Thyroid gland (tissue), 4 donors: ENCODE measurements around the gene PAX3. TPM values are rescaled to one million over a fixed set of nuclear protein-coding genes. Genes with fewer than 3 reads are reported as not detected.

Experiments used
- DNase-seq, 2 donors: peaks; one replicate each; pipeline ENCODE4 v3.0.0-alpha.2; 2019
- H3K27ac ChIP-seq, 3 donors: fragments of 200-600 bp; sonication (generic); 1 replicate in 2 of 3; 2 replicates in 1 of 3; pipeline ENCODE4 v1.5.1; 2016 to 2019; ENCODE audit warnings: mild to moderate bottlenecking in 1 of 3, moderate library complexity in 1 of 3
- H3K27me3 ChIP-seq: fragments of 200-600 bp; sonication (generic); one replicate; pipeline ENCODE4 v1.5.1; 2019
- H3K36me3 ChIP-seq, 2 donors: fragments of 200-600 bp; sonication (generic); one replicate each; pipeline ENCODE4 v1.5.1; 2016 to 2019
- H3K4me1 ChIP-seq, 2 donors: fragments of 200-600 bp; sonication (generic); one replicate each; pipeline ENCODE4 v1.5.1; 2017 to 2019
- H3K4me3 ChIP-seq, 3 donors: fragments of 200-600 bp; sonication (generic); replicated peaks in 1 of 3; 1 replicate in 2 of 3; 2 replicates in 1 of 3; pipeline ENCODE4 v1.5.1; 2016; ENCODE audit warnings: mild to moderate bottlenecking in 1 of 3
- H3K9me3 ChIP-seq: fragments of 200-600 bp; sonication (generic); one replicate; pipeline ENCODE4 v1.5.1; 2017
- CTCF ChIP-seq, 6 experiments: fragments of 200-600 bp in 3 of 6; fragments of 450-650 bp in 3 of 6; sonication (generic) in 3 of 6; IDR thresholded peaks; one replicate each; pipeline ENCODE4 v1.5.1; 2016 to 2019; ENCODE audit warnings: antibody characterized with exemption in 6 of 6, mild to moderate bottlenecking in 2 of 6, inconsistent platforms in 1 of 6, moderate library complexity in 1 of 6
- POLR2A ChIP-seq, 2 donors: fragments of 450-650 bp; IDR thresholded peaks; one replicate each; pipeline ENCODE4 v1.6.1; 2017; ENCODE audit warnings: antibody characterized with exemption in 2 of 2, mild to moderate bottlenecking in 2 of 2, moderate library complexity in 1 of 2
- WGBS, 2 donors: methylation state at CpG; one replicate each; pipeline ENCODE4 v1.1.5; 2017; 5-methylcytosine and 5-hydroxymethylcytosine counted together
- intact Hi-C: fragments of 100-400 bp; cut with DNase I; formaldehyde crosslinking; loops from one replicate; pipeline ENCODE4 v1.15.1; 2023
- total RNA-seq, 4 donors: library from RNA; depleted of rRNA; stranded (reverse); fragments of >200 nt; gene quantifications; one replicate each; pipeline ENCODE4 v1.2.3, GENCODE V29; 2016

PAX3 gene
- total RNA-seq, 4 donors from 2014 or later = not detected

- Histone ChIP-seq H3K27me3 (peaks cover 66% of the 10 kb centered on the region), H3K36me3 (no peaks in the 10 kb centered on the region), H3K9me3 (no peaks in the 10 kb centered on the region), H3K4me3 (no peak overlapping the region), H3K27ac (no peak overlapping the region), H3K4me1 (peaks cover 0 to 16% of the 10 kb centered on the region in 2 donors)
- WGBS, 2 donors = 28 to 35% methylated on average over 14 of the region's 14 CpGs
- intact Hi-C loops = no loop called here
- DNase-seq = no peak
- TF ChIP-seq CTCF (IDR thresholded peaks at IDR 0.05) (no peak), POLR2A (IDR thresholded peaks at IDR 0.05) (no peak)
Observed at GRCh38 chr2:222292149-222293134, 6.4 kb downstream of the PAX3 start.

- Histone ChIP-seq H3K36me3 (no peaks in the 10 kb centered on the region), H3K4me3 (no peak overlapping the region), H3K4me1 (peaks cover 0 to 16% of the 10 kb centered on the region in 2 donors), H3K27ac (no peak overlapping the region), H3K9me3 (no peaks in the 10 kb centered on the region), H3K27me3 (peaks cover 58% of the 10 kb centered on the region)
- WGBS, 2 donors = 10 to 16% methylated on average over 4 of the region's 4 CpGs
- TF ChIP-seq CTCF (IDR thresholded peaks at IDR 0.05) = no peak
- no peak for TF ChIP-seq POLR2A (IDR thresholded peaks at IDR 0.05)
- DNase-seq = no peak
- intact Hi-C loops = no loop called here
Observed at GRCh38 chr2:222291485-222291841, 7.3 kb downstream of the PAX3 start.

GRCh38 chr2:222290736-222291484 is 7.9 kb downstream of the PAX3 start:
- H3K4me1 ChIP-seq = peaks cover 0 to 16% of the 10 kb centered on the region in 2 donors
- H3K4me3 ChIP-seq = no peak overlapping the region
- no peaks in the 10 kb centered on the region for H3K9me3 ChIP-seq
- 7% methylated on average over 29 to 33 of the region's 45 CpGs for WGBS, 2 donors
- intact Hi-C loops = no loop called here
- no peak for DNase-seq
- no peaks in the 10 kb centered on the region for H3K36me3 ChIP-seq
- no peak for TF ChIP-seq POLR2A (IDR thresholded peaks at IDR 0.05)
- no peak for TF ChIP-seq CTCF (IDR thresholded peaks at IDR 0.05)
- no peak overlapping the region for H3K27ac ChIP-seq
- H3K27me3 ChIP-seq = peaks cover 58% of the 10 kb centered on the region

- no peak overlapping the region for H3K27ac ChIP-seq
- H3K36me3 ChIP-seq = no peaks in the 10 kb centered on the region
Observed at GRCh38 chr2:222290401-222290735, 8.4 kb downstream of the PAX3 start.

More at GRCh38 chr2:222290401-222290735, 8.4 kb downstream of the PAX3 start:
- H3K27me3 ChIP-seq = peaks cover 54% of the 10 kb centered on the region
- no peak overlapping the region for H3K4me3 ChIP-seq
- H3K9me3 ChIP-seq = no peaks in the 10 kb centered on the region
- TF ChIP-seq POLR2A (IDR thresholded peaks at IDR 0.05) (no peak), CTCF (IDR thresholded peaks at IDR 0.05) (no peak)
- DNase-seq = no peak
- intact Hi-C loops = no loop called here
- 20 to 22% methylated on average over 7 of the region's 7 CpGs for WGBS, 2 donors
- H3K4me1 ChIP-seq = peaks cover 0 to 11% of the 10 kb centered on the region in 2 donors
